OCI-LY7 (cell line): ENCODE results near the gene MYO16. TPM values are rescaled to one million over a fixed set of nuclear protein-coding genes. Genes with fewer than 3 reads are reported as not detected.

Experiments used
- BruUV-seq: library from RNA; stranded (reverse); fragments of 400-500 nt; replicated peaks from 2 replicates; lab custom pipeline; 2021; lab: Mats Ljungman, UMichigan
- CTCF ChIA-PET: fragments of 300-600 bp; sonication (Branson Sonifier 250); formaldehyde crosslinking; loops from one replicate; lab custom pipeline; 2022; ENCODE audit warnings: antibody characterized with exemption; ENCODE audit not compliant: unreplicated experiment; lab: Charles Lee
- POLR2A ChIA-PET: fragments of 300-600 bp; sonication (Branson Sonifier 250); formaldehyde crosslinking; loops from one replicate; lab custom pipeline; 2022; ENCODE audit warnings: antibody characterized with exemption; lab: Charles Lee
- DNase-seq: peaks from one replicate; pipeline ENCODE4 v3.0.0-alpha.2; 2015; ENCODE audit warnings: low spot score
- H2AFZ ChIP-seq: fragments of 200-600 bp; sonication (generic), shearing (Covaris generic); 2 replicates; pipeline ENCODE4 v1.6.1; 2014; ENCODE audit warnings: mild to moderate bottlenecking, antibody characterized with exemption, low read length, moderate library complexity
- H3K27ac ChIP-seq: fragments of 200-600 bp; sonication (generic); 2 replicates; pipeline ENCODE4 v1.5.1; 2014; ENCODE audit warnings: mixed run types, low read depth, mild to moderate bottlenecking, moderate library complexity, low read length, inconsistent platforms; ENCODE audit not compliant: poor library complexity, severe bottlenecking
- H3K36me3 ChIP-seq: fragments of 200-600 bp; sonication (generic); 2 replicates; pipeline ENCODE4 v1.6.1; 2014; ENCODE audit warnings: mild to moderate bottlenecking, antibody characterized with exemption, low read length, moderate library complexity, mixed read lengths; ENCODE audit not compliant: insufficient read depth
- H3K4me1 ChIP-seq: fragments of 200-600 bp; sonication (generic); 2 replicates; pipeline ENCODE4 v1.5.1; 2014; ENCODE audit warnings: mild to moderate bottlenecking, low read length; ENCODE audit not compliant: insufficient read depth, poor library complexity, severe bottlenecking
- H3K4me2 ChIP-seq: fragments of 200-600 bp; sonication (generic); 2 replicates; pipeline ENCODE4 v1.6.1; 2014; ENCODE audit warnings: mild to moderate bottlenecking, low read length
- H3K4me3 ChIP-seq: fragments of 200-600 bp; sonication (generic); 2 replicates; pipeline ENCODE4 v1.5.1; 2014; ENCODE audit warnings: mild to moderate bottlenecking, low read depth, low read length; ENCODE audit not compliant: poor library complexity, severe bottlenecking
- H3K79me2 ChIP-seq: fragments of 200-600 bp; sonication (generic); 2 replicates; pipeline ENCODE4 v1.6.1; 2016; ENCODE audit warnings: low read depth, mild to moderate bottlenecking, low read length, moderate library complexity, mixed read lengths; ENCODE audit not compliant: insufficient read depth
- H3K9me2 ChIP-seq: fragments of 200-600 bp; sonication (generic); 2 replicates; pipeline ENCODE4 v1.6.1; 2016; ENCODE audit warnings: mild to moderate bottlenecking, low read length, mixed read lengths; ENCODE audit not compliant: insufficient read depth
- H3K9me3 ChIP-seq: fragments of 200-600 bp; sonication (generic); 2 replicates; pipeline ENCODE4 v1.6.1; 2014; ENCODE audit warnings: mild to moderate bottlenecking, mixed run types, low read length, mixed read lengths
- H4K20me1 ChIP-seq: fragments of 200-600 bp; sonication (generic); 2 replicates; pipeline ENCODE4 v1.6.1; 2014; ENCODE audit warnings: mild to moderate bottlenecking, antibody characterized with exemption, low read length, moderate library complexity, mixed read lengths; ENCODE audit not compliant: insufficient read depth
- EZH2phosphoT487 ChIP-seq: fragments of 200-600 bp; sonication (generic); IDR thresholded peaks from 2 replicates; pipeline ENCODE4 v1.6.1; 2018; ENCODE audit warnings: low read depth, borderline replicate concordance, mild to moderate bottlenecking, mixed run types, antibody characterized with exemption, low read length, moderate library complexity, mixed read lengths
- intact Hi-C: fragments of 100-400 bp; cut with micrococcal nuclease; formaldehyde crosslinking; loops from one replicate; pipeline ENCODE4 v1.10.0; 2022; ENCODE audit not compliant: unreplicated experiment
- total RNA-seq, 2 experiments: library from RNA; depleted of rRNA in 1 of 2; stranded (reverse); fragments of >200 nt in 1 of 2; shearing (Covaris generic) in 1 of 2; gene quantifications; 2 replicates each; pipeline ENCODE4 v1.2.3, GENCODE V29; 2014 to 2022
- TF ChIP-seq, protein P1 (sequence below): fragments of 200-600 bp; sonication (generic); conservative IDR thresholded peaks from 2 replicates; pipeline ENCODE4 v1.5.1; 2014; ENCODE audit warnings: mild to moderate bottlenecking, antibody characterized with exemption, low read length, moderate library complexity, mixed read lengths

The MYO16 gene
- total RNA-seq, 2 experiments from 2014 or later: 0.06 TPM; not detected in 1

GRCh38 chr13:108588516-108588915 lies 40.9 kb upstream of the MYO16 start:
- DNase-seq: no peak
- H2AFZ ChIP-seq: no peak overlapping the region
- no peaks in the 10 kb centered on the region for H3K4me1 ChIP-seq
- H3K9me3 ChIP-seq: no peaks in the 10 kb centered on the region
- no TSS peak for BruUV-seq
- H3K4me3 ChIP-seq: no peak overlapping the region
- intact Hi-C loops: no loop called here
- TF ChIP-seq, protein P1, sequence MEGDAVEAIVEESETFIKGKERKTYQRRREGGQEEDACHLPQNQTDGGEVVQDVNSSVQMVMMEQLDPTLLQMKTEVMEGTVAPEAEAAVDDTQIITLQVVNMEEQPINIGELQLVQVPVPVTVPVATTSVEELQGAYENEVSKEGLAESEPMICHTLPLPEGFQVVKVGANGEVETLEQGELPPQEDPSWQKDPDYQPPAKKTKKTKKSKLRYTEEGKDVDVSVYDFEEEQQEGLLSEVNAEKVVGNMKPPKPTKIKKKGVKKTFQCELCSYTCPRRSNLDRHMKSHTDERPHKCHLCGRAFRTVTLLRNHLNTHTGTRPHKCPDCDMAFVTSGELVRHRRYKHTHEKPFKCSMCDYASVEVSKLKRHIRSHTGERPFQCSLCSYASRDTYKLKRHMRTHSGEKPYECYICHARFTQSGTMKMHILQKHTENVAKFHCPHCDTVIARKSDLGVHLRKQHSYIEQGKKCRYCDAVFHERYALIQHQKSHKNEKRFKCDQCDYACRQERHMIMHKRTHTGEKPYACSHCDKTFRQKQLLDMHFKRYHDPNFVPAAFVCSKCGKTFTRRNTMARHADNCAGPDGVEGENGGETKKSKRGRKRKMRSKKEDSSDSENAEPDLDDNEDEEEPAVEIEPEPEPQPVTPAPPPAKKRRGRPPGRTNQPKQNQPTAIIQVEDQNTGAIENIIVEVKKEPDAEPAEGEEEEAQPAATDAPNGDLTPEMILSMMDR: no peak
- TF ChIP-seq EZH2phosphoT487: no peak
- CTCF ChIA-PET: no interaction called here
- H3K4me2 ChIP-seq: no peak overlapping the region
- no peaks in the 10 kb centered on the region for H3K9me2 ChIP-seq
- H3K79me2 ChIP-seq: no peaks in the 10 kb centered on the region
- H4K20me1 ChIP-seq: no peaks in the 10 kb centered on the region
- POLR2A ChIA-PET: no interaction called here
- no peak overlapping the region for H3K27ac ChIP-seq
- no peaks in the 10 kb centered on the region for H3K36me3 ChIP-seq

DNA sequence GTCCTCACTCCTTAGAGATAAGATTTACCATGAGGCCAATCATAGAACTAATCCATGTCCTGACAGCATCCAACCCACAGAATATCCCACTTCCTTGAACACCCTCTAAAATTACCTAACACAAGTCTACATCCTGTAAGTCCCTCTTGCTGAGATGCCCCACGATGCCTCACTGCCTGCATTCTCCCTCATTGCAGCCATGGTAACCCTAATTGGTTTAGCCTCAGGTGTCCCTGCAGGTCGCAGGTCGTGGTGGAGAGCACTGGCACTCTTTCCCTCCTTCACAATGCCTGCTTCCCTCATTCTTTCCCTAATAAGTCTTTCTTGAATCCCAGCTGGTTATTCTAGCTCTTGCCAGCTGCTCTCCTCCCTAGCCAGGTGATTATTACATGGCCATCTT lies 35.3 kb upstream of the MYO16 start:
- Histone ChIP-seq H2AFZ (no peak overlapping the region), H3K27ac (no peak overlapping the region), H3K4me2 (no peak overlapping the region), H3K36me3 (no peaks in the 10 kb centered on the region), H4K20me1 (no peaks in the 10 kb centered on the region), H3K4me3 (no peak overlapping the region), H3K9me3 (no peaks in the 10 kb centered on the region), H3K79me2 (no peaks in the 10 kb centered on the region), H3K9me2 (no peaks in the 10 kb centered on the region), H3K4me1 (no peaks in the 10 kb centered on the region)
- no TSS peak for BruUV-seq
- POLR2A ChIA-PET: no interaction called here
- CTCF ChIA-PET: no interaction called here
- DNase-seq: no peak
- TF ChIP-seq, protein P1: no peak
- TF ChIP-seq EZH2phosphoT487: no peak
- intact Hi-C loops: no loop called here

GRCh38 chr13:108595436-108596274 lies 33.8 kb upstream of the MYO16 start:
- Histone ChIP-seq H3K27ac (no peak overlapping the region), H2AFZ (no peak overlapping the region), H4K20me1 (no peaks in the 10 kb centered on the region), H3K79me2 (no peaks in the 10 kb centered on the region), H3K4me3 (no peak overlapping the region), H3K36me3 (no peaks in the 10 kb centered on the region), H3K4me2 (no peak overlapping the region), H3K9me3 (no peaks in the 10 kb centered on the region), H3K4me1 (no peaks in the 10 kb centered on the region), H3K9me2 (no peaks in the 10 kb centered on the region)
- POLR2A ChIA-PET: interaction anchor here (0.6 to 0.7 kb wide), 3 partner anchors 11 to 92 kb away, joined by 3 to 5 read pairs (median 3); no protein-coding TSS in a partner anchor
- intact Hi-C loops: no loop called here
- CTCF ChIA-PET: interaction anchor here (0.6 kb wide), 1 partner anchor 80 kb away, joined by 3 read pairs; no protein-coding TSS in a partner anchor
- TF ChIP-seq, protein P1: no peak
- TF ChIP-seq EZH2phosphoT487: no peak
- no peak for DNase-seq
- no TSS peak for BruUV-seq
